ENCODE measurements around the gene ALDH1L1. TPM values are rescaled to one million over a fixed set of nuclear protein-coding genes. Genes with fewer than 3 reads are reported as not detected.
A peak's percentile ranks its signal among the peaks of the same experiment; 100 is the strongest.

ALDH1L1 gene
- total and polyA plus RNA-seq, 9 donors: 8.3 to 85.5 (median 45.1) TPM

GRCh38 chr3:126104742-126105605 is 75.4 kb downstream of the ALDH1L1 start:
- H3K27me3 ChIP-seq: no peaks in the 10 kb centered on the region
- H3K4me1 ChIP-seq (ENCODE audit: insufficient read depth): no peaks in the 10 kb centered on the region
- no peaks in the 10 kb centered on the region for H3K36me3 ChIP-seq
- DNase-seq: peak in 1 of 5 donors; percentile 5
- WGBS, 3 donors: 88 to 91% (median 91%) methylated on average over 12 to 15 of the region's 15 CpGs
- H3K27ac ChIP-seq: no peak overlapping the region
- H3K4me3 ChIP-seq: no peak overlapping the region
- no peaks in the 10 kb centered on the region for H3K9me3 ChIP-seq
- TF ChIP-seq POLR2A (IDR thresholded peaks at IDR 0.05) (no peak), CTCF (IDR thresholded peaks at IDR 0.05) (no peak), EP300 (IDR thresholded peaks at IDR 0.05) (no peak)
- intact Hi-C loops (cut with DNase I): no loop called here

GRCh38 chr3:126104028-126104635 is 76.3 kb downstream of the ALDH1L1 start:
- Histone ChIP-seq H3K4me3 (no peak overlapping the region), H3K27ac (no peak overlapping the region), H3K27me3 (no peaks in the 10 kb centered on the region), H3K9me3 (no peaks in the 10 kb centered on the region), H3K36me3 (no peaks in the 10 kb centered on the region), H3K4me1 (ENCODE audit: insufficient read depth) (no peaks in the 10 kb centered on the region)
- DNase-seq: peak in 1 of 5 donors; percentile 5
- intact Hi-C loops (cut with DNase I): no loop called here
- 85 to 93% (median 88%) methylated on average over 7 of the region's 7 CpGs for WGBS, 3 donors
- TF ChIP-seq CTCF (IDR thresholded peaks at IDR 0.05) (no peak), POLR2A (IDR thresholded peaks at IDR 0.05) (no peak), EP300 (IDR thresholded peaks at IDR 0.05) (no peak)

- 77 to 86% (median 84%) methylated on average over 22 of the region's 22 CpGs for WGBS, 3 donors
- DNase-seq: no peak
- no peaks in the 10 kb centered on the region for H3K4me1 ChIP-seq (ENCODE audit: insufficient read depth)
- no peaks in the 10 kb centered on the region for H3K27me3 ChIP-seq
- no peaks in the 10 kb centered on the region for H3K36me3 ChIP-seq
- intact Hi-C loops (cut with DNase I): no loop called here
- H3K4me3 ChIP-seq: no peak overlapping the region
- TF ChIP-seq CTCF (IDR thresholded peaks at IDR 0.05) (no peak), EP300 (IDR thresholded peaks at IDR 0.05) (no peak), POLR2A (IDR thresholded peaks at IDR 0.05) (no peak)
- H3K27ac ChIP-seq: no peak overlapping the region
- H3K9me3 ChIP-seq: no peaks in the 10 kb centered on the region
These were observed 77.0 kb downstream of the ALDH1L1 start for GRCh38 chr3:126103121-126104027.

GRCh38 chr3:126102530-126102951 is 77.8 kb downstream of the ALDH1L1 start:
- H3K4me1 ChIP-seq (ENCODE audit: insufficient read depth): no peaks in the 10 kb centered on the region
- no peaks in the 10 kb centered on the region for H3K27me3 ChIP-seq
- H3K9me3 ChIP-seq: no peaks in the 10 kb centered on the region
- no peak for TF ChIP-seq POLR2A (IDR thresholded peaks at IDR 0.05)
- no peak for TF ChIP-seq EP300 (IDR thresholded peaks at IDR 0.05)
- no peak for TF ChIP-seq CTCF (IDR thresholded peaks at IDR 0.05)
- H3K36me3 ChIP-seq: no peaks in the 10 kb centered on the region
- WGBS, 3 donors: 41 to 65% (median 56%) methylated on average over 5 of the region's 5 CpGs
- no peak for DNase-seq
- no peak overlapping the region for H3K27ac ChIP-seq
- no peak overlapping the region for H3K4me3 ChIP-seq
- intact Hi-C loops (cut with DNase I): no loop called here

Measured in ovary (tissue), 9 donors.